Common myeloid progenitor, CD34-positive (primary cell): Measurements from ENCODE around the gene KCTD4.

Experiments
- CTCF ChIA-PET: fragments of 350-600 bp; sonication (Branson Sonifier 250); formaldehyde crosslinking; loops from one replicate; lab custom pipeline; 2021; ENCODE audit warnings: antibody characterized with exemption; lab: Charles Lee
- POLR2A ChIA-PET: fragments of 350-600 bp; sonication (Branson Sonifier 250); formaldehyde crosslinking; loops from one replicate; lab custom pipeline; 2021; ENCODE audit warnings: antibody characterized with exemption; lab: Charles Lee
- DNase-seq, 3 donors: peaks; one replicate each; pipeline versions ENCODE4 v3.0.0 to v3.0.0-alpha.2; 2013
- H3K27ac ChIP-seq, 2 experiments: 1 replicate in 1 of 2; 2 replicates in 1 of 2; pipeline ENCODE4 v1.7.0; 2013; ENCODE audit warnings: inconsistent platforms in 2 of 2, low read length in 2 of 2, mild to moderate bottlenecking in 2 of 2, low read depth in 1 of 2, moderate library complexity in 1 of 2; ENCODE audit not compliant: severe bottlenecking in 2 of 2, insufficient read depth in 1 of 2, poor library complexity in 1 of 2
- H3K27me3 ChIP-seq, 5 experiments: replicated peaks in 2 of 5; 1 replicate in 3 of 5; 2 replicates in 2 of 5; pipeline versions ENCODE4 v1.6.1 to v1.7.0; 2013; ENCODE audit warnings: low read length in 4 of 5, mild to moderate bottlenecking in 2 of 5, moderate library complexity in 2 of 5, inconsistent platforms in 1 of 5; ENCODE audit not compliant: insufficient read depth in 5 of 5, control insufficient read depth in 4 of 5
- H3K36me3 ChIP-seq, 4 experiments: 1 replicate in 2 of 4; 2 replicates in 2 of 4; pipeline versions ENCODE4 v1.6.1 to v1.7.0; 2013; ENCODE audit warnings: low read length in 3 of 4, control low read depth in 1 of 4, mild to moderate bottlenecking in 1 of 4; ENCODE audit not compliant: control insufficient read depth in 4 of 4, insufficient read depth in 4 of 4
- H3K4me1 ChIP-seq, 4 experiments: 1 replicate in 3 of 4; 2 replicates in 1 of 4; pipeline versions ENCODE4 v1.6.1 to v1.7.1; 2013; ENCODE audit warnings: low read length in 3 of 4, mild to moderate bottlenecking in 3 of 4, control low read depth in 1 of 4, inconsistent platforms in 1 of 4, moderate library complexity in 1 of 4; ENCODE audit not compliant: control insufficient read depth in 4 of 4, insufficient read depth in 4 of 4; ENCODE audit errors: control extremely low read depth in 1 of 4
- H3K4me3 ChIP-seq, 7 experiments: 1 replicate in 4 of 7; 2 replicates in 3 of 7; pipeline versions ENCODE4 v1.5.1 to v1.7.0; 2013; ENCODE audit warnings: mild to moderate bottlenecking in 7 of 7, low read length in 6 of 7, moderate library complexity in 6 of 7, inconsistent platforms in 2 of 7, low read depth in 2 of 7, control low read depth in 1 of 7; ENCODE audit not compliant: insufficient read depth in 4 of 7, control insufficient read depth in 1 of 7; ENCODE audit errors: extremely low read depth in 1 of 7
- H3K9me3 ChIP-seq, 5 experiments: 1 replicate in 4 of 5; 2 replicates in 1 of 5; pipeline versions ENCODE4 v1.6.1 to v1.7.1; 2013; ENCODE audit warnings: low read length in 4 of 5, mild to moderate bottlenecking in 2 of 5, inconsistent platforms in 1 of 5, low read depth in 1 of 5, moderate library complexity in 1 of 5; ENCODE audit not compliant: control insufficient read depth in 4 of 5, insufficient read depth in 2 of 5; ENCODE audit errors: control extremely low read depth in 1 of 5
- WGBS: methylation state at CpG from one replicate; pipeline ENCODE4 v1.1.5; 2013; ENCODE audit not compliant: insufficient coverage; 5-methylcytosine and 5-hydroxymethylcytosine counted together

KCTD4 gene

DNA sequence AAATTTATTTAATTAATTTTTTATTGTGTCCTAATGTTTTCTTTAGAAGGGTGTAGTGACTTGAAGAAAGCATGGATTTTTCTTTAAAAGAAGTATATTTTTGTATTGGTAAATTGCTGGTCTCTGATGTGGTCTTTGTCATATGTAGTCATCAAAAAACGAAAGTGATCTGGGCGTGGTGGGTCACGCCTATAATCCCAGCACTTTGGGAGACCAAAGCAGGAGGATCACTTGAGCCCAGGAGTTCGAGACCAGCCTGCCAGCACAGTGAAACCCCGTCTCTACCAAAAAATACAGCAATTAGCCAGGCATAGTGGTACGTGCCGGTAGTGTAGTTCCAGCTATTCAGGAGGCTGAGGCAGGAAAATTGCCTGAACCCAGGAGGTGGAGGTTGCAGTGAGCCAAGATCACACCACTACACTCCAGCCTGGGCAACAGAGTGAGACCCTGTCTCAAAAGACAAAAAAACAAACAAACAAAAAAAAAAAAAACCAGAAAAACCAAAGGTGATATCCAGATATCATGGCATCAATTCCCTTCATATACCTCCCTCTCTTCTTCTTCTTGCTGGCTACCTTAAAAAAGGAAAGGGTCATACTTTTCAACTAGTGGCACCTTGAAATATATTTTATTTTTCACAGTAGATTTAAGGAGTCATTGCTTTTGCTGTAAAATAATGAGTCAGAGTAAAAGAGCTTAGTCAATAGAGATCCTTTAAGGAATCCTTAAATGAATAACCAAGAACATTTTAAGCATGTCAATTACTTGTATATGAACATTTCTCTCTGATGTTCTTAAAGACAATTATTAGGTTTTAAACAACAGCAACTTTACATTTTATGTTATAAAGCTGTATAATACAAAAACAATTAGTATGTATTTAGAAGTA, 19.9 kb downstream of the KCTD4 start:
- DNase-seq = no peak
- no peaks in the 10 kb centered on the region for H3K9me3 ChIP-seq
- H3K27me3 ChIP-seq = no peaks in the 10 kb centered on the region
- CTCF ChIA-PET = interaction anchor here (1.0 to 1.2 kb wide), 2 partner anchors 15 to 51 kb away, joined by 3 read pairs; no protein-coding TSS in a partner anchor
- H3K27ac ChIP-seq = no peak overlapping the region
- peaks cover 0 to 21% (median 11%) of the 10 kb centered on the region in 4 experiments for H3K36me3 ChIP-seq
- POLR2A ChIA-PET = interaction anchor here (0.6 kb wide), 1 partner anchor 671 kb away, joined by 4 read pairs; no protein-coding TSS in a partner anchor
- 98% methylated on average over 5 of the region's 7 CpGs for WGBS
- H3K4me3 ChIP-seq = no peak overlapping the region
- no peaks in the 10 kb centered on the region for H3K4me1 ChIP-seq

DNA sequence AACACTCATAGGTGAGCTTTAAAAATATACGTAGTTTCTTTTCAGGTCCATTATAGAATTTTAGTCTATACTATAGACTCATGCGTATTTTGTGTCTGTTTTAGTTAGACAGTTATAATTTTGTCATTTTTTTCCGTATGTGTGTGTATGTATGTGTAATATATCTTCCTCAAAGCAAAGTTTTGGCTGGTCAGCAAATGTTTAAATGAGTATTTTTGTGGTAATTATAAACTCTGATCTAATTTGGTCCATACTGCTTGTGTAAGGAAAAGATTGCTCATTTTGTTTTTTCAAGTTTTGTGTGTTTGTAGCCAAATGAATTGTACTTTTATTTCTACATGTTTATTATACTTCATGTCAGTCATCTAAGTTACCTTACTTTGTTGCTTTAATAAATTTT, 20.5 kb downstream of the KCTD4 start:
- Histone ChIP-seq H3K36me3 (peaks cover 0 to 21% (median 15%) of the 10 kb centered on the region in 4 experiments), H3K4me3 (no peak overlapping the region), H3K4me1 (no peaks in the 10 kb centered on the region), H3K9me3 (no peaks in the 10 kb centered on the region), H3K27me3 (no peaks in the 10 kb centered on the region), H3K27ac (no peak overlapping the region)
- WGBS = no CpG with 5 or more reads among the region's 3 CpGs
- POLR2A ChIA-PET = no interaction called here
- CTCF ChIA-PET = no interaction called here
- DNase-seq = no peak

DNA sequence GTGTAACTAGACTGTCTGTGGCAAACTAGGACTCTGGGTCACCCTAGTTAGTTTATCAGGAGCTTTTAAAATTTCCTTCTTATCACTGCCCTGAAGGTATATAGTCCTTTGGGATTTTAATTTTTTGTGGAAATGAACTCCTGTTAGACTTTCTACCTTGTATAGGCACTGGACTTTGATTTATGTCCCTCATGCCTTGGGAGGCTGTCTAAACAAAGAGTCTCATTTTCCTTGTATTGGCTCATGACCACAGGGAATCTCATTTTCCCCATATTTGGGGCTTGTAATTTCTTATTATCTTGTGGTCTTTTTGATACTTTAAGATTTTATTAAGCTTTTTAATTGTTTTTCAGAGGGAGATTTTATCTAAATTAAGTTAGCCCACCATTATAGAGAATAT, 21.4 kb downstream of the KCTD4 start:
- POLR2A ChIA-PET = interaction anchor here (0.5 kb wide), 2 partner anchors 54 to 104 kb away, joined by 3 read pairs; no protein-coding TSS in a partner anchor
- CTCF ChIA-PET = interaction anchor here (0.6 to 1.4 kb wide), 2 partner anchors 17 to 72 kb away, joined by 3 to 4 read pairs; no protein-coding TSS in a partner anchor
- DNase-seq = no peak
- no peaks in the 10 kb centered on the region for H3K4me1 ChIP-seq
- H3K9me3 ChIP-seq = no peaks in the 10 kb centered on the region
- H3K4me3 ChIP-seq = no peak overlapping the region
- H3K27me3 ChIP-seq = no peaks in the 10 kb centered on the region
- no peak overlapping the region for H3K27ac ChIP-seq
- peaks cover 0 to 19% (median 14%) of the 10 kb centered on the region in 4 experiments for H3K36me3 ChIP-seq

DNA sequence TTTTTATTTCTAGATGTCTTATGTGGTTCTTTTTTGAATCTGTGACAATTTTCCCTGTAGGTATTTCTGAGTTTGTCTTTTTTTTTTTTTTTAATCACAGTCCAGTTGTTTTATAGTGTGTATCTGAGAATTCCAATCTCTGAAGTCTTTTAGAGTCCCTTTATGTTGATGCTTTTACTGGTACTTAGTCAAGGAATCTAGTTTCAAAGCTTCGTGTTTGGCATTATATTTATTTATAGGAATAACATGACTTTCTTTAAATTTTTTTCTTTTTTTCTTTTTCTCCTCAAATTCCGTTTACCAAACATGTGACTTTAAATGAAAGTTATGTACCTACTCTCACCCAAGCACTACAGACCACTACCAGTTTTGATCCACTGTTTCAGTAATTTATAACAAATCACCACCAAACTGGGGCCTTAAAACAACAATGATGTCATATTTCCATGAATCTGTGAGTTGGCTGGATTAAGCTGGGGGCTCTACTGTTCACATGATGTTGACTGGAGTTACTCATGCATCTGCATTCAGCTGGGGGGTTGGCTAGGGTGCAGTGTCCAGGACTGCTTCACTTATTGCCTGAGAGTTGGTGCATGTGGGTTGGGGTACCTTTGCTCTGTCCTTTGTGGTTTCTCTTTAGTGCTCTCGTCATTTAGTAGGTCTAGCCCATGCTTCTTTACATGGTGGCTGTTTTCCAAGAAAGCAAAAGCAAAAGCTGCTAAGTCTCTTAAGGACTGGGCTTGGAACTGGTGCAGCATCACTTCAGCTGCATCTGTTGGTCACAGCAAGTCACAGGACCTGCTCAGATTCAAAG, 22.3 kb downstream of the KCTD4 start:
- Histone ChIP-seq H3K9me3 (peaks cover 0 to 2% (median 0%) of the 10 kb centered on the region in 5 experiments), H3K27ac (no peak overlapping the region), H3K4me1 (no peaks in the 10 kb centered on the region), H3K36me3 (peaks cover 2 to 19% (median 16%) of the 10 kb centered on the region in 4 experiments), H3K4me3 (no peak overlapping the region), H3K27me3 (no peaks in the 10 kb centered on the region)
- DNase-seq = no peak
- ChIA-PET CTCF (interaction anchor here (0.9 to 1.4 kb wide), 2 partner anchors 16 to 28 kb away, joined by 3 to 4 read pairs; no protein-coding TSS in a partner anchor), POLR2A (interaction anchor here (0.5 kb wide), 2 partner anchors 55 to 103 kb away, joined by 3 read pairs; no protein-coding TSS in a partner anchor)
- WGBS = 88% methylated on average over 1 of the region's 3 CpGs

DNA sequence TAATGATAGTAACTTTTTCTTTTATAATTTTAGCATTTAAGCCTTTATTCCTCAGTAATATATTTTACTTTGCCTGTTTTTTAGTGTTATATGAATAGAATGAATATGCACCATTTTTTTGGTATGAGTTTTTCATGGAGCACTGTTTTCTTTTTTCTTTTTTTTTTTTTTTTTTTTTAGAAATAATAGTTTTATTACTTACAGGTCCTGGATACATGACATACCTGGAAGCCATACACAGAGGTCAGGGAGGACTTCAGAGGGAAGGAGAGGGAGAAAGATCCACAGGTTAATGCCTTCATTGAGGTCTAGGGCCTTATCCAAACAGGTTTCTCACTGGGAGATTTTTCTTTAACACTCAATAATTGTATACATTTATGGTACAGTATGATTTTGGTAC, 26.4 kb downstream of the KCTD4 start:
- DNase-seq = no peak
- Histone ChIP-seq H3K4me3 (no peak overlapping the region), H3K4me1 (no peaks in the 10 kb centered on the region), H3K27ac (no peak overlapping the region), H3K27me3 (no peaks in the 10 kb centered on the region), H3K9me3 (peaks cover 0 to 2% (median 0%) of the 10 kb centered on the region in 5 experiments), H3K36me3 (peaks cover 4 to 21% (median 7%) of the 10 kb centered on the region in 4 experiments)
- POLR2A ChIA-PET = no interaction called here
- CTCF ChIA-PET = interaction anchor here (1.1 kb wide), 1 partner anchor 21 kb away, joined by 3 read pairs; no protein-coding TSS in a partner anchor

DNA sequence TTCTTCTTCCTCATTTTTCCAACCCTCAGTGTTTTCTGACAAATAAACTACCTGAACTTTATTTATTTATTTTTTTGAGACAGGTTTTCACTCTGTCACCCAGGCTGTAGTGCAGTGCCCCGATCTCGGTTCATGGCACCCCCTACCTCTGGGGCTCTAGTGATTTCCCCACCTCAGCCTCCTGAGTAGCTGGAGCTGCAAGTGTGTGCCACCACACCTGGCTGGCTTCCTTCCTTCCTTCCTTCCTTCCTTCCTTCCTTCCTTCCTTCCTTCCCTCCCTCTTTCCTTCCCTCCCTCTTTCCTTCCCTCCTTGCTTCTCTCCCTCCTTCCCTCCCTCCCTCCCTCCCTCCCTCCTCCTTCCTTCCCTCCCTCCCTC, 32.3 kb downstream of the KCTD4 start:
- WGBS = 75% methylated on average over 2 of the region's 2 CpGs
- no peak for DNase-seq
- peaks cover 2 to 11% (median 4%) of the 10 kb centered on the region in 4 experiments for H3K36me3 ChIP-seq
- H3K27ac ChIP-seq = no peak overlapping the region
- CTCF ChIA-PET = interaction anchor here (1.9 kb wide), 1 partner anchor 12 kb away, joined by 5 read pairs; no protein-coding TSS in a partner anchor
- POLR2A ChIA-PET = no interaction called here
- H3K4me1 ChIP-seq = no peaks in the 10 kb centered on the region
- H3K27me3 ChIP-seq = no peaks in the 10 kb centered on the region
- H3K4me3 ChIP-seq = no peak overlapping the region
- no peaks in the 10 kb centered on the region for H3K9me3 ChIP-seq
